Measurements from ENCODE around the gene AMOTL1.
"Not testable (repeated sequence)": the region's sequence is repeated elsewhere in the genome, so short reads cannot be mapped to it uniquely, and the experiment has no call there.

The AMOTL1 gene

GRCh38 chr11:94806419-94806818, 38.3 kb downstream of the AMOTL1 start:
- H3K36me3 ChIP-seq (ENCODE audit: control insufficient read depth in 1 of 2, insufficient read depth in 2 of 2, low read length in 2 of 2), result peaks cover 0 to 3% of the 10 kb centered on the region in 2 donors

GRCh38 chr11:94809251-94809650, 41.1 kb downstream of the AMOTL1 start:
- H3K9me3 ChIP-seq (ENCODE audit: control insufficient read depth in 1 of 2, low read length in 2 of 2), result no peaks in the 10 kb centered on the region
- no peaks in the 10 kb centered on the region for H3K27me3 ChIP-seq (ENCODE audit: low read depth, low read length)
- H3K27ac ChIP-seq (ENCODE audit: low read length), result no peak overlapping the region
- H3K4me3 ChIP-seq (ENCODE audit: low read depth in 1 of 2, low read length in 2 of 2), result no peak overlapping the region
- H3K4me1 ChIP-seq (ENCODE audit: control insufficient read depth in 1 of 2, insufficient read depth in 2 of 2, low read length in 2 of 2), result peaks cover 12 to 52% of the 10 kb centered on the region in 2 donors
- H3K36me3 ChIP-seq (ENCODE audit: control insufficient read depth in 1 of 2, insufficient read depth in 2 of 2, low read length in 2 of 2), result peaks cover 0 to 9% of the 10 kb centered on the region in 2 donors

More at GRCh38 chr11:94806419-94806818, 38.3 kb downstream of the AMOTL1 start:
- no peaks in the 10 kb centered on the region for H3K27me3 ChIP-seq (ENCODE audit: low read depth, low read length)
- H3K27ac ChIP-seq (ENCODE audit: low read length), result no peak overlapping the region
- H3K4me3 ChIP-seq (ENCODE audit: low read depth in 1 of 2, low read length in 2 of 2), result no peak overlapping the region
- peaks cover 12 to 44% of the 10 kb centered on the region in 2 donors for H3K4me1 ChIP-seq (ENCODE audit: control insufficient read depth in 1 of 2, insufficient read depth in 2 of 2, low read length in 2 of 2)
- H3K9me3 ChIP-seq (ENCODE audit: control insufficient read depth in 1 of 2, low read length in 2 of 2), result no peaks in the 10 kb centered on the region

- not testable (repeated sequence) for H3K4me3 ChIP-seq (ENCODE audit: low read depth in 1 of 2, low read length in 2 of 2); H3K9me3 ChIP-seq (ENCODE audit: control insufficient read depth in 1 of 2, low read length in 2 of 2); H3K36me3 ChIP-seq (ENCODE audit: control insufficient read depth in 1 of 2, insufficient read depth in 2 of 2, low read length in 2 of 2); H3K27me3 ChIP-seq (ENCODE audit: low read depth, low read length)
- Histone ChIP-seq H3K27ac (ENCODE audit: low read length) (peak overlapping the region; percentile 42), H3K4me1 (ENCODE audit: control insufficient read depth in 1 of 2, insufficient read depth in 2 of 2, low read length in 2 of 2) (peaks cover 0 to 34% of the 10 kb centered on the region in 2 donors)
These were observed 44.9 kb downstream of the AMOTL1 start for GRCh38 chr11:94812724-94813720.

GRCh38 chr11:94814272-94814976, 46.3 kb downstream of the AMOTL1 start:
- Histone ChIP-seq H3K9me3 (ENCODE audit: control insufficient read depth in 1 of 2, low read length in 2 of 2) (no peaks in the 10 kb centered on the region), H3K27me3 (ENCODE audit: low read depth, low read length) (no peaks in the 10 kb centered on the region), H3K27ac (ENCODE audit: low read length) (peak overlapping the region; percentile 42), H3K4me3 (ENCODE audit: low read depth in 1 of 2, low read length in 2 of 2) (no peak overlapping the region), H3K4me1 (ENCODE audit: control insufficient read depth in 1 of 2, insufficient read depth in 2 of 2, low read length in 2 of 2) (peaks cover 0 to 34% of the 10 kb centered on the region in 2 donors), H3K36me3 (ENCODE audit: control insufficient read depth in 1 of 2, insufficient read depth in 2 of 2, low read length in 2 of 2) (peaks cover 0 to 6% of the 10 kb centered on the region in 2 donors)

GRCh38 chr11:94815705-94816344, 47.7 kb downstream of the AMOTL1 start:
- H3K27ac ChIP-seq (ENCODE audit: low read length), result no peak overlapping the region
- H3K4me1 ChIP-seq (ENCODE audit: control insufficient read depth in 1 of 2, insufficient read depth in 2 of 2, low read length in 2 of 2), result peaks cover 0 to 26% of the 10 kb centered on the region in 2 donors

GRCh38 chr11:94820480-94820879, 52.3 kb downstream of the AMOTL1 start:
- Histone ChIP-seq H3K4me1 (ENCODE audit: control insufficient read depth in 1 of 2, insufficient read depth in 2 of 2, low read length in 2 of 2) (peaks cover 0 to 12% of the 10 kb centered on the region in 2 donors), H3K4me3 (ENCODE audit: low read depth in 1 of 2, low read length in 2 of 2) (no peak overlapping the region), H3K36me3 (ENCODE audit: control insufficient read depth in 1 of 2, insufficient read depth in 2 of 2, low read length in 2 of 2) (peaks cover 18 to 33% of the 10 kb centered on the region in 2 donors), H3K27ac (ENCODE audit: low read length) (no peak overlapping the region), H3K9me3 (ENCODE audit: control insufficient read depth in 1 of 2, low read length in 2 of 2) (no peaks in the 10 kb centered on the region), H3K27me3 (ENCODE audit: low read depth, low read length) (no peaks in the 10 kb centered on the region)

More at GRCh38 chr11:94815705-94816344, 47.7 kb downstream of the AMOTL1 start:
- H3K27me3 ChIP-seq (ENCODE audit: low read depth, low read length), result no peaks in the 10 kb centered on the region
- peaks cover 0 to 15% of the 10 kb centered on the region in 2 donors for H3K36me3 ChIP-seq (ENCODE audit: control insufficient read depth in 1 of 2, insufficient read depth in 2 of 2, low read length in 2 of 2)
- no peak overlapping the region for H3K4me3 ChIP-seq (ENCODE audit: low read depth in 1 of 2, low read length in 2 of 2)
- no peaks in the 10 kb centered on the region for H3K9me3 ChIP-seq (ENCODE audit: control insufficient read depth in 1 of 2, low read length in 2 of 2)

GRCh38 chr11:94821439-94821838, 53.3 kb downstream of the AMOTL1 start:
- Histone ChIP-seq H3K36me3 (ENCODE audit: control insufficient read depth in 1 of 2, insufficient read depth in 2 of 2, low read length in 2 of 2) (peaks cover 18 to 33% of the 10 kb centered on the region in 2 donors), H3K27me3 (ENCODE audit: low read depth, low read length) (no peaks in the 10 kb centered on the region), H3K4me1 (ENCODE audit: control insufficient read depth in 1 of 2, insufficient read depth in 2 of 2, low read length in 2 of 2) (peaks cover 0 to 13% of the 10 kb centered on the region in 2 donors)

GRCh38 chr11:94822080-94822479, 53.9 kb downstream of the AMOTL1 start:
- Histone ChIP-seq H3K27ac (ENCODE audit: low read length) (no peak overlapping the region), H3K27me3 (ENCODE audit: low read depth, low read length) (no peaks in the 10 kb centered on the region), H3K4me3 (ENCODE audit: low read depth in 1 of 2, low read length in 2 of 2) (no peak overlapping the region), H3K36me3 (ENCODE audit: control insufficient read depth in 1 of 2, insufficient read depth in 2 of 2, low read length in 2 of 2) (peaks cover 18 to 34% of the 10 kb centered on the region in 2 donors), H3K9me3 (ENCODE audit: control insufficient read depth in 1 of 2, low read length in 2 of 2) (no peaks in the 10 kb centered on the region), H3K4me1 (ENCODE audit: control insufficient read depth in 1 of 2, insufficient read depth in 2 of 2, low read length in 2 of 2) (peaks cover 0 to 13% of the 10 kb centered on the region in 2 donors)

More at GRCh38 chr11:94821439-94821838, 53.3 kb downstream of the AMOTL1 start:
- Histone ChIP-seq H3K4me3 (ENCODE audit: low read depth in 1 of 2, low read length in 2 of 2) (no peak overlapping the region), H3K27ac (ENCODE audit: low read length) (no peak overlapping the region), H3K9me3 (ENCODE audit: control insufficient read depth in 1 of 2, low read length in 2 of 2) (no peaks in the 10 kb centered on the region)

- H3K9me3 ChIP-seq (ENCODE audit: control insufficient read depth in 1 of 2, low read length in 2 of 2), result no peaks in the 10 kb centered on the region
- H3K4me1 ChIP-seq (ENCODE audit: control insufficient read depth in 1 of 2, insufficient read depth in 2 of 2, low read length in 2 of 2), result peaks cover 0 to 13% of the 10 kb centered on the region in 2 donors
- H3K4me3 ChIP-seq (ENCODE audit: low read depth in 1 of 2, low read length in 2 of 2), result no peak overlapping the region
- peaks cover 18 to 39% of the 10 kb centered on the region in 2 donors for H3K36me3 ChIP-seq (ENCODE audit: control insufficient read depth in 1 of 2, insufficient read depth in 2 of 2, low read length in 2 of 2)
- no peaks in the 10 kb centered on the region for H3K27me3 ChIP-seq (ENCODE audit: low read depth, low read length)
- H3K27ac ChIP-seq (ENCODE audit: low read length), result no peak overlapping the region
These were observed 55.1 kb downstream of the AMOTL1 start for GRCh38 chr11:94823102-94823732.

GRCh38 chr11:94825031-94825430, 56.9 kb downstream of the AMOTL1 start:
- no peaks in the 10 kb centered on the region for H3K9me3 ChIP-seq (ENCODE audit: control insufficient read depth in 1 of 2, low read length in 2 of 2)
- no peak overlapping the region for H3K27ac ChIP-seq (ENCODE audit: low read length)
- peaks cover 0 to 13% of the 10 kb centered on the region in 2 donors for H3K4me1 ChIP-seq (ENCODE audit: control insufficient read depth in 1 of 2, insufficient read depth in 2 of 2, low read length in 2 of 2)
- H3K36me3 ChIP-seq (ENCODE audit: control insufficient read depth in 1 of 2, insufficient read depth in 2 of 2, low read length in 2 of 2), result peaks cover 18 to 51% of the 10 kb centered on the region in 2 donors
- no peak overlapping the region for H3K4me3 ChIP-seq (ENCODE audit: low read depth in 1 of 2, low read length in 2 of 2)
- no peaks in the 10 kb centered on the region for H3K27me3 ChIP-seq (ENCODE audit: low read depth, low read length)
